Stimulated activated CD4-positive, alpha-beta T cell treated with anti-CD3 and anti-CD28 coated beads, Interleukin-1b, Interleukin-23, amount 100 ng/mL, for 4 hours (primary cell): ENCODE measurements around the gene WDR43.
"Not testable (repeated sequence)": the region's sequence is repeated elsewhere in the genome, so short reads cannot be mapped to it uniquely, and the experiment has no call there.

Experiments
- DNase-seq, 2 donors: peaks; one replicate each; pipeline ENCODE4 v3.0.0-alpha.2; 2020; ENCODE audit warnings: low read depth in 2 of 2

Gene WDR43

GRCh38 chr2:28960401-28960800, 65.9 kb downstream of the WDR43 start:
- DNase-seq, result no peak

GRCh38 chr2:28962505-28962904, 68.0 kb downstream of the WDR43 start:
- no peak for DNase-seq

- DNase-seq, result no peak
These were observed 76.1 kb downstream of the WDR43 start for GRCh38 chr2:28970464-28971160.

- no peak for DNase-seq
These were observed 78.4 kb downstream of the WDR43 start for GRCh38 chr2:28972778-28973335.

GRCh38 chr2:28974252-28974651, 79.8 kb downstream of the WDR43 start:
- no peak for DNase-seq

- no peak for DNase-seq
These were observed 81.2 kb downstream of the WDR43 start for GRCh38 chr2:28975671-28976070.

- no peak for DNase-seq
These were observed 82.1 kb downstream of the WDR43 start for GRCh38 chr2:28976584-28976983.

GRCh38 chr2:28977176-28977875, 82.9 kb downstream of the WDR43 start:
- DNase-seq, result no peak

GRCh38 chr2:28978001-28978400, 83.5 kb downstream of the WDR43 start:
- not testable (repeated sequence) for DNase-seq

GRCh38 chr2:28978606-28979005, 84.1 kb downstream of the WDR43 start:
- no peak for DNase-seq

GRCh38 chr2:28979041-28979440, 84.6 kb downstream of the WDR43 start:
- DNase-seq, result no peak

GRCh38 chr2:28979576-28980366, 85.3 kb downstream of the WDR43 start:
- no peak for DNase-seq

GRCh38 chr2:28980368-28981015, 86.0 kb downstream of the WDR43 start:
- DNase-seq, result no peak

GRCh38 chr2:28981016-28981441, 86.6 kb downstream of the WDR43 start, which contains the start of gene TOGARAM2:
Gene TOGARAM2 (plus strand): TSS chr2:28981298. CDS start chr2:28994835, 13,537 bp downstream.
- DNase-seq, result no peak

GRCh38 chr2:28981620-28982376, 87.3 kb downstream of the WDR43 start:
- DNase-seq, result no peak

GRCh38 chr2:28982381-28982950, 88.0 kb downstream of the WDR43 start:
- no peak for DNase-seq

- no peak for DNase-seq
These were observed 92.0 kb downstream of the WDR43 start for GRCh38 chr2:28986429-28986828.

- no peak for DNase-seq
These were observed 95.5 kb downstream of the WDR43 start for GRCh38 chr2:28989973-28990372.

- DNase-seq, result no peak
These were observed 96.0 kb downstream of the WDR43 start for GRCh38 chr2:28990445-28990844.

GRCh38 chr2:28991021-28991420, 96.6 kb downstream of the WDR43 start:
- no peak for DNase-seq

- DNase-seq, result no peak
These were observed 97.0 kb downstream of the WDR43 start for GRCh38 chr2:28991460-28991859.
